Stomach (tissue), 9 donors: ENCODE results near the gene BRSK2. TPM values are rescaled to one million over a fixed set of nuclear protein-coding genes. Genes with fewer than 3 reads are reported as not detected.
A peak's percentile ranks its signal among the peaks of the same experiment; 100 is the strongest.

Experiments used
- DNase-seq, 2 donors: peaks; one replicate each; pipeline versions ENCODE4 v3.0.0 to v3.0.0-alpha.2; 2013 to 2019
- H3K27ac ChIP-seq, 5 donors: fragments of 200-600 bp in 4 of 5; sonication (generic) in 4 of 5; one replicate each; pipeline ENCODE4 v1.5.1; 2013 to 2019; ENCODE audit warnings: mild to moderate bottlenecking in 1 of 5, moderate library complexity in 1 of 5
- H3K27me3 ChIP-seq, 3 donors: fragments of 200-600 bp; sonication (generic); one replicate each; pipeline ENCODE4 v1.5.1; 2017 to 2019; ENCODE audit warnings: mixed run types in 1 of 3
- H3K36me3 ChIP-seq, 4 donors: fragments of 200-600 bp; sonication (generic); 1 replicate in 3 of 4; 2 replicates in 1 of 4; pipeline ENCODE4 v1.5.1; 2016 to 2019
- H3K4me1 ChIP-seq, 4 donors: fragments of 200-600 bp; sonication (generic); one replicate each; pipeline ENCODE4 v1.5.1; 2016 to 2019
- H3K4me3 ChIP-seq, 4 donors: fragments of 200-600 bp; sonication (generic) in 3 of 4; one replicate each; pipeline ENCODE4 v1.5.1; 2016 to 2019; ENCODE audit warnings: mild to moderate bottlenecking in 1 of 4
- H3K9me3 ChIP-seq, 4 donors: fragments of 200-600 bp; sonication (generic); one replicate each; pipeline ENCODE4 v1.5.1; 2016 to 2019
- CTCF ChIP-seq, 7 experiments: fragments of 450-650 bp in 4 of 7; fragments of 200-600 bp in 3 of 7; sonication (generic) in 3 of 7; IDR thresholded peaks; one replicate each; pipeline ENCODE4 v1.5.1; 2016 to 2019; ENCODE audit warnings: antibody characterized with exemption in 7 of 7, control low read depth in 2 of 7, mild to moderate bottlenecking in 1 of 7
- EP300 ChIP-seq: sonication (generic); formaldehyde crosslinking; IDR thresholded peaks from one replicate; pipeline ENCODE4 v1.6.1; 2017; ENCODE audit warnings: antibody characterized with exemption
- POLR2A ChIP-seq, 4 donors: fragments of 450-650 bp; IDR thresholded peaks; one replicate each; pipeline ENCODE4 v1.6.1; 2016; ENCODE audit warnings: antibody characterized with exemption in 4 of 4, control low read depth in 2 of 4, mild to moderate bottlenecking in 1 of 4, moderate library complexity in 1 of 4
- POLR2AphosphoS5 ChIP-seq, 3 donors: sonication (generic); formaldehyde crosslinking; IDR thresholded peaks; one replicate each; pipeline ENCODE4 v1.6.1; 2016; ENCODE audit warnings: antibody characterized with exemption in 3 of 3
- WGBS, 5 donors: extraction: QIAGEN DNeasy Blood & Tissue Kit in 3 of 5; methylation state at CpG; one replicate each; pipeline versions ENCODE4 v1.1.5 to v1.1.7; 2013 to 2018; 5-methylcytosine and 5-hydroxymethylcytosine counted together
- intact Hi-C: fragments of 100-400 bp; cut with DNase I; formaldehyde crosslinking; loops from one replicate; pipeline ENCODE4 v1.15.1; 2023; ENCODE audit warnings: low total_unique reads
- polyA plus RNA-seq, 3 donors: library from polyadenylated mRNA; stranded (reverse); fragments of 200-250 nt; gene quantifications; one replicate each; pipeline ENCODE4 v1.2.3, GENCODE V29; 2013
- total RNA-seq, 5 donors: library from RNA; depleted of rRNA; stranded (reverse); fragments of >200 nt; gene quantifications; one replicate each; pipeline versions ENCODE4 v1.1.0 to v1.2.3, GENCODE V29; 2014 to 2016
- donor health status: healthy with polysubstance abuse.
- donor health status: Bipolar disorder and iron deficiency.
- donor health status: healthy.

BRSK2 gene
- total and polyA plus RNA-seq, 8 donors: 1.8 to 6.9 (median 1.8) TPM; not detected in 3

GRCh38 chr11:1401171-1401445, 11.4 kb downstream of the BRSK2 start:
- 84 to 93% (median 87%) methylated on average over 3 to 11 of the region's 11 CpGs for WGBS, 5 donors

GRCh38 chr11:1401656-1402221, 12.0 kb downstream of the BRSK2 start:
- intact Hi-C loops: no loop called here
- WGBS, 5 donors: 18 to 34% (median 25%) methylated on average over 14 to 23 of the region's 23 CpGs
- H3K27me3 ChIP-seq: peaks cover 0 to 99% (median 19%) of the 10 kb centered on the region in 3 donors

More at GRCh38 chr11:1401171-1401445, 11.4 kb downstream of the BRSK2 start:
- no peaks in the 10 kb centered on the region for H3K36me3 ChIP-seq
- TF ChIP-seq CTCF (IDR thresholded peaks at IDR 0.05) (no peak), POLR2AphosphoS5 (IDR thresholded peaks at IDR 0.05) (no peak)
- intact Hi-C loops: no loop called here
- peaks cover 0 to 11% (median 0%) of the 10 kb centered on the region in 4 donors for H3K4me1 ChIP-seq
- DNase-seq: no peak
- no peaks in the 10 kb centered on the region for H3K9me3 ChIP-seq
- H3K27me3 ChIP-seq: peaks cover 0 to 99% (median 19%) of the 10 kb centered on the region in 3 donors
- no peak overlapping the region for H3K27ac ChIP-seq
- no peak overlapping the region for H3K4me3 ChIP-seq

GRCh38 chr11:1402355-1403077, 12.8 kb downstream of the BRSK2 start:
- Histone ChIP-seq H3K4me3 (no peak overlapping the region), H3K4me1 (peaks cover 0 to 11% (median 0%) of the 10 kb centered on the region in 4 donors), H3K36me3 (no peaks in the 10 kb centered on the region), H3K9me3 (no peaks in the 10 kb centered on the region), H3K27me3 (peaks cover 0 to 94% (median 19%) of the 10 kb centered on the region in 3 donors), H3K27ac (no peak overlapping the region)
- intact Hi-C loops: no loop called here
- no peak for DNase-seq
- WGBS, 5 donors: 62 to 75% (median 70%) methylated on average over 21 to 23 of the region's 23 CpGs
- TF ChIP-seq POLR2A (IDR thresholded peaks at IDR 0.05): no peak
- TF ChIP-seq CTCF (IDR thresholded peaks at IDR 0.05): no peak
- TF ChIP-seq POLR2AphosphoS5 (IDR thresholded peaks at IDR 0.05): no peak
- TF ChIP-seq EP300: no peak

More at GRCh38 chr11:1401656-1402221, 12.0 kb downstream of the BRSK2 start:
- Histone ChIP-seq H3K4me3 (no peak overlapping the region), H3K4me1 (peaks cover 0 to 11% (median 0%) of the 10 kb centered on the region in 4 donors), H3K27ac (no peak overlapping the region), H3K9me3 (no peaks in the 10 kb centered on the region), H3K36me3 (no peaks in the 10 kb centered on the region)
- no peak for TF ChIP-seq EP300
- TF ChIP-seq CTCF (IDR thresholded peaks at IDR 0.05): no peak
- no peak for TF ChIP-seq POLR2A (IDR thresholded peaks at IDR 0.05)
- no peak for TF ChIP-seq POLR2AphosphoS5 (IDR thresholded peaks at IDR 0.05)
- DNase-seq: peak; percentile 66 to 93

GRCh38 chr11:1403078-1403620, 13.4 kb downstream of the BRSK2 start:
- WGBS, 5 donors: 88 to 95% (median 90%) methylated on average over 6 to 16 of the region's 16 CpGs
- Histone ChIP-seq H3K4me1 (peaks cover 0 to 11% (median 0%) of the 10 kb centered on the region in 4 donors), H3K9me3 (no peaks in the 10 kb centered on the region), H3K27me3 (peaks cover 0 to 93% (median 19%) of the 10 kb centered on the region in 3 donors), H3K27ac (no peak overlapping the region), H3K36me3 (no peaks in the 10 kb centered on the region), H3K4me3 (no peak overlapping the region)
- TF ChIP-seq CTCF (IDR thresholded peaks at IDR 0.05) (no peak), POLR2AphosphoS5 (IDR thresholded peaks at IDR 0.05) (no peak), EP300 (no peak), POLR2A (IDR thresholded peaks at IDR 0.05) (no peak)
- intact Hi-C loops: no loop called here
- no peak for DNase-seq
